Measurements from ENCODE around the gene SOWAHA. TPM values are rescaled to one million over a fixed set of nuclear protein-coding genes. Genes with fewer than 3 reads are reported as not detected.

The SOWAHA gene
- total and polyA plus RNA-seq, 4 donors: 0.06 to 0.98 (median 0.12) TPM

DNA sequence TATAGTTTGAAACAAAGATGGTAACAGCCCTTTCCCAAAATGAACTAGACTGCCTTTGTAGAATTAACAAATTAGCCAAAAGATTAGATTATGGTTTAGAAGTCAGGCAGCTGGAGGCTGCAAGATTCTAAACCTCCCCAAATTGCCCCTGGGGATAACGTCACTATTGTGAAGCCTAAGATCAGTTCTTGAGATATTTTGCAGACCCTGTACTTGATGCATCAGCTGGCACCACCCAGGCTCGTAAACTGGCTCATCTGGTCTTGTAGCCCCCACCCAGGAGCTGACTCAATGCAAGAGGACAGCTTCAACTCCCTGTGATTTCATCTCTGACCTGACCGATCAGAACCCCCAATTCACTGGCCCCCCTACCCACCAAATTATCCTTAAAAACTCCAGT, 4.2 kb upstream of the SOWAHA start:
- H3K27ac ChIP-seq (ENCODE audit: low read depth in 1 of 2, low read length in 1 of 2): no peak overlapping the region
- WGBS, 2 donors: 46 to 50% methylated on average over 3 of the region's 3 CpGs
- DNase-seq (no peak), ATAC-seq (ENCODE audit: insufficient read depth, low FRiP score) (no peak)
- H3K27me3 ChIP-seq (ENCODE audit: control insufficient read depth in 3 of 3, insufficient read depth in 3 of 3, low read length in 2 of 3): peaks cover 0 to 27% (median 24%) of the 10 kb centered on the region in 3 donors
- peaks cover 0 to 6% (median 0%) of the 10 kb centered on the region in 5 donors for H3K4me1 ChIP-seq (ENCODE audit: control insufficient read depth in 5 of 5, insufficient read depth in 5 of 5, low read length in 5 of 5)
- TF ChIP-seq CTCF (IDR thresholded peaks at IDR 0.05; ENCODE audit: control extremely low read depth, extremely low read depth): no peak
- no peaks in the 10 kb centered on the region for H3K9me3 ChIP-seq (ENCODE audit: control insufficient read depth in 4 of 4, insufficient read depth in 3 of 4, low read length in 3 of 4)
- H3K36me3 ChIP-seq (ENCODE audit: control insufficient read depth in 4 of 4, insufficient read depth in 4 of 4, low read length in 4 of 4): no peaks in the 10 kb centered on the region
- no peak overlapping the region for H3K4me3 ChIP-seq
- H3K9ac ChIP-seq (ENCODE audit: insufficient read depth in 1 of 2, low read length in 2 of 2): no peak overlapping the region

DNA sequence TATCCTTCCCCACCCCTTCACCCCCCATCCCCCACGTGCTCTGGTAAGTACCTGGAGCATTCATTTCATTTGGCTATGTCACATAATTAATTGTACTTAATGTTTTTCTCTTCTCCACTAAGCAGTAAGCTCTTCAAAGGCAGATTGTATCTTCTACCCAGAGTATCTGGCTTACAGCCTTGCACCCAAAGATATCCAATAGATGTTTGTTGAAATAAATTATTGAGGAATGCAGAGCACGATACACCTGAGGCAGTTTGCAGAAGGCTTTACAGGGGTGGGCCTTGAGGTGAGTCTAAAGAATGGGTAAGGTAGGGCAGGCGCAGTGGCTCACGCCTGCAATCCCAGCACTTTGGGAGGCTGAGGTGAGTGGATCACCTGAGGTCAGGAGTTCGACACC, 2.5 kb upstream of the SOWAHA start:
- Histone ChIP-seq H3K9me3 (ENCODE audit: control insufficient read depth in 4 of 4, insufficient read depth in 3 of 4, low read length in 3 of 4) (no peaks in the 10 kb centered on the region), H3K27ac (ENCODE audit: low read depth in 1 of 2, low read length in 1 of 2) (no peak overlapping the region), H3K36me3 (ENCODE audit: control insufficient read depth in 4 of 4, insufficient read depth in 4 of 4, low read length in 4 of 4) (no peaks in the 10 kb centered on the region), H3K4me1 (ENCODE audit: control insufficient read depth in 5 of 5, insufficient read depth in 5 of 5, low read length in 5 of 5) (peaks cover 0 to 15% (median 0%) of the 10 kb centered on the region in 5 donors), H3K9ac (ENCODE audit: insufficient read depth in 1 of 2, low read length in 2 of 2) (no peak overlapping the region), H3K4me3 (no peak overlapping the region), H3K27me3 (ENCODE audit: control insufficient read depth in 3 of 3, insufficient read depth in 3 of 3, low read length in 2 of 3) (peaks cover 0 to 39% (median 34%) of the 10 kb centered on the region in 3 donors)
- 87 to 88% methylated on average over 5 of the region's 5 CpGs for WGBS, 2 donors
- no peak for TF ChIP-seq CTCF (IDR thresholded peaks at IDR 0.05; ENCODE audit: control extremely low read depth, extremely low read depth)
- no peak for ATAC-seq (ENCODE audit: insufficient read depth, low FRiP score)
- DNase-seq: no peak

- WGBS, 2 donors: 46 to 53% methylated on average over 18 of the region's 18 CpGs
- Histone ChIP-seq H3K36me3 (ENCODE audit: control insufficient read depth in 4 of 4, insufficient read depth in 4 of 4, low read length in 4 of 4) (no peaks in the 10 kb centered on the region), H3K4me1 (ENCODE audit: control insufficient read depth in 5 of 5, insufficient read depth in 5 of 5, low read length in 5 of 5) (peaks cover 0 to 15% (median 0%) of the 10 kb centered on the region in 5 donors), H3K9ac (ENCODE audit: insufficient read depth in 1 of 2, low read length in 2 of 2) (no peak overlapping the region), H3K27me3 (ENCODE audit: control insufficient read depth in 3 of 3, insufficient read depth in 3 of 3, low read length in 2 of 3) (peaks cover 0 to 39% (median 36%) of the 10 kb centered on the region in 3 donors), H3K9me3 (ENCODE audit: control insufficient read depth in 4 of 4, insufficient read depth in 3 of 4, low read length in 3 of 4) (no peaks in the 10 kb centered on the region), H3K4me3 (no peak overlapping the region), H3K27ac (ENCODE audit: low read depth in 1 of 2, low read length in 1 of 2) (no peak overlapping the region)
- ATAC-seq (ENCODE audit: insufficient read depth, low FRiP score) (no peak), DNase-seq (no peak)
- no peak for TF ChIP-seq CTCF (IDR thresholded peaks at IDR 0.05; ENCODE audit: control extremely low read depth, extremely low read depth)
Observed at GRCh38 chr5:132812123-132812765, 858 bp upstream of the SOWAHA start.
